C4-2B (cell line): ENCODE measurements around the gene OSBPL6.

Source experiments
- CTCF ChIP-seq: fragments of 450-650 bp; conservative IDR thresholded peaks from 2 replicates; pipeline ENCODE4 v1.5.1; 2017; ENCODE audit warnings: mild to moderate bottlenecking
- ZFX ChIP-seq: fragments of 450-650 bp; IDR thresholded peaks from 2 replicates; pipeline ENCODE4 v1.6.1; 2017

- TF ChIP-seq CTCF (no peak), ZFX (no peak)
These were observed 102.7 kb downstream of the OSBPL6 start for GRCh38 chr2:178297091-178297411.
